Left ventricle myocardium inferior (tissue), 1 donor: ENCODE results near the gene ALMS1. TPM values are rescaled to one million over a fixed set of nuclear protein-coding genes. Genes with fewer than 3 reads are reported as not detected.
"Not testable (repeated sequence)": the region's sequence is repeated elsewhere in the genome, so short reads cannot be mapped to it uniquely, and the experiment has no call there.

Source experiments
- DNase-seq: peaks from one replicate; pipeline ENCODE4 v3.0.0-alpha.2; 2020
- H3K27ac ChIP-seq: fragments of 200-600 bp; replicated peaks from 2 replicates; pipeline ENCODE4 v1.8.0; 2021
- H3K27me3 ChIP-seq: fragments of 200-600 bp; 2 replicates; pipeline ENCODE4 v1.8.0; 2021; ENCODE audit warnings: low read depth
- H3K36me3 ChIP-seq: fragments of 200-600 bp; 2 replicates; pipeline ENCODE4 v1.8.0; 2021
- H3K4me1 ChIP-seq: fragments of 200-600 bp; 2 replicates; pipeline ENCODE4 v1.8.0; 2021
- H3K4me3 ChIP-seq: fragments of 200-600 bp; 2 replicates; pipeline ENCODE4 v1.8.0; 2021; ENCODE audit warnings: mild to moderate bottlenecking, moderate library complexity
- H3K9me3 ChIP-seq: fragments of 200-600 bp; replicated peaks from 2 replicates; pipeline ENCODE4 v1.8.0; 2021
- CTCF ChIP-seq: fragments of 200-600 bp; IDR thresholded peaks from 2 replicates; pipeline ENCODE4 v1.8.0; 2021; ENCODE audit warnings: antibody characterized with exemption, mild to moderate bottlenecking, borderline replicate concordance
- intact Hi-C: fragments of 100-400 bp; cut with micrococcal nuclease; formaldehyde crosslinking; loops from one replicate; pipeline ENCODE4 v1.11.0; 2022
- total RNA-seq: library from RNA; stranded (reverse); fragmentation: NEBNext Ultra II Directional; extraction: Animal tissue kit (Norgen Biotek cat#: 25700); gene quantifications from one replicate; pipeline ENCODE4 v1.2.1, GENCODE V29; 2021
- donor health status: DM: no; HTN: yes; CAD: no; lungs with severe emphysema.

The ALMS1 gene
- total RNA-seq, 1 donor from 2014 or later: 7.7 TPM

DNA sequence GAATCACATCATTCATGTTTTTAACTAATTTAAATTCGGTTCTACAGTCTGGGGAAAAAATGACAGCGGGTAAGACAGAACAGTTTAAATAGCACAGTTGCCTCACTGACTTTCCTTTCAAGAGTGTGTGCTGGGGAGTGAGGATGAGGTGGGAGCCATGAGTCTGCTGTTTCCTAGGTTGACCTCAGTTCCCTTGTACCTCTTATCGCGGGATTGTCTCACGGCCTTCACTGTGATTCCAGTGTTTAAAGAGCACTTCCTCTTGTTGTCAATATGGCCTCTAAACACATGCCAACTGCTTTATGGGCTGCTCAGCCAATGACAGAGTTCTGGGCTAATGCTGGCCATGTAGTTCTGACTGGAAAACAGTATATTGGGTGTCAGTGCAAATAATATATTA lies 41.6 kb upstream of the ALMS1 start:
- H3K27me3 ChIP-seq: peaks cover 18% of the 10 kb centered on the region
- H3K4me3 ChIP-seq: no peak overlapping the region
- intact Hi-C loops: no loop called here
- H3K36me3 ChIP-seq: no peaks in the 10 kb centered on the region
- H3K4me1 ChIP-seq: no peaks in the 10 kb centered on the region
- H3K9me3 ChIP-seq: no peaks in the 10 kb centered on the region
- no peak for DNase-seq
- no peak overlapping the region for H3K27ac ChIP-seq
- TF ChIP-seq CTCF: no peak

DNA sequence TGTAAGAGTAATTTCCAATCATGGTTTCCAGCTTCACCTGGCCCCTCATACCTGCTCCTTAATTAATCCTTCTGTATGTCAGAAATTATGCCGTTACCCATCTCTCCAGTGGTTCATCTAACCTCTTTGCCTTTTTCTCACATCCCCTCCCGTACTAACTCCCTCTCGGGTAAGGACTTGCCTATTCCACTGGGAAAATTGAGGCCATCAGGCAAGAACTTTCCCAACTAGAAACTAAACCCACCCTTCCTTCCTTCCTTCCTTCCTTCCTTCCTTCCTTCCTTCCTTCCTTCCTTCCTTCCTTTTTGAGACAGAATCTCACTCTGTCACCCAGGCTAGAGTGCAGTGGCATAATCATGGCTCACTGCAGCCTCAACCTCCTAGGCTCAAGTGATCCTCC lies 40.9 kb upstream of the ALMS1 start:
- intact Hi-C loops: not testable (repeated sequence)

DNA sequence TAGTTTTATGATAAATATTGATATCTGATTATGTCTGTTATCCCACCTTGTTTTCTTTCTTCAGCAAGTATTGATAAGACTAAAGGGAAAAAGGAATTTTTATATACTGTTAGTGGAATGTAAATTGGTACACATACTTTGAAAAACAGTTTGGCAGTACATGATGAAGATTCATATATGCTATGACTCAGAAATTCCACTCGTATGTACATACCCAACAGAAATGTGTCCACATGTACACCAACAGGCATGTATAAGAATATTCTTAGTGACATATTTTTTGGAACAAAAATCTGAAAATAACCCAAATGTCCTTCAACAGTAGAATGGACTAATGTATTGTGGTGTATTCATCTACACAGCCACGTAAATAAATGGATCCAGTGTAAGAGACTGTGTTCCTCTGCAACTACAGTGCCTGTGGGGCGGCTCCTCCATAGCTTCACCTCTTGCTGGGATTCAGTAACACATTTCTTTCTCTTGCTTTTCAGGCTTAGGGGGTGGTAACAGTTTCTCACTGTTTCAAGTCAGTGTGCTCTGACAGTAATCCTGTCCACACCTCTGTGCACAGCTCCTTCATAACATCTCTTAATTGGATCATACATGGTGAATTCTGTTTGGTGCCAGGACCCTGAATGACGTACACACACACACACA lies 35.5 kb upstream of the ALMS1 start:
- intact Hi-C loops: no loop called here
- Histone ChIP-seq H3K4me1 (no peaks in the 10 kb centered on the region), H3K4me3 (no peak overlapping the region), H3K36me3 (no peaks in the 10 kb centered on the region), H3K27ac (no peak overlapping the region), H3K9me3 (no peaks in the 10 kb centered on the region), H3K27me3 (peaks cover 52% of the 10 kb centered on the region)
- TF ChIP-seq CTCF: no peak
- no peak for DNase-seq

More for the DNA sequence above, 40.9 kb upstream of the ALMS1 start:
- not testable (repeated sequence) for H3K36me3 ChIP-seq, H3K9me3 ChIP-seq, H3K27ac ChIP-seq, H3K4me3 ChIP-seq, H3K4me1 ChIP-seq, DNase-seq
- H3K27me3 ChIP-seq: peaks cover 24% of the 10 kb centered on the region

GRCh38 chr2:73356097-73356496 lies 29.5 kb upstream of the ALMS1 start:
- Histone ChIP-seq H3K9me3 (peaks cover 5% of the 10 kb centered on the region), H3K27me3 (peaks cover 28% of the 10 kb centered on the region), H3K4me1 (no peaks in the 10 kb centered on the region), H3K27ac (no peak overlapping the region), H3K36me3 (no peaks in the 10 kb centered on the region), H3K4me3 (no peak overlapping the region)
- intact Hi-C loops: no loop called here
- TF ChIP-seq CTCF: no peak
- DNase-seq: no peak

- TF ChIP-seq CTCF: peak; percentile 36
- DNase-seq: no peak
- Histone ChIP-seq H3K4me3 (no peak overlapping the region), H3K9me3 (peaks cover 5% of the 10 kb centered on the region), H3K27ac (no peak overlapping the region), H3K36me3 (no peaks in the 10 kb centered on the region), H3K4me1 (no peaks in the 10 kb centered on the region), H3K27me3 (peaks cover 15% of the 10 kb centered on the region)
- intact Hi-C loops: no loop called here
These were observed 25.5 kb upstream of the ALMS1 start for GRCh38 chr2:73359915-73360697.

DNA sequence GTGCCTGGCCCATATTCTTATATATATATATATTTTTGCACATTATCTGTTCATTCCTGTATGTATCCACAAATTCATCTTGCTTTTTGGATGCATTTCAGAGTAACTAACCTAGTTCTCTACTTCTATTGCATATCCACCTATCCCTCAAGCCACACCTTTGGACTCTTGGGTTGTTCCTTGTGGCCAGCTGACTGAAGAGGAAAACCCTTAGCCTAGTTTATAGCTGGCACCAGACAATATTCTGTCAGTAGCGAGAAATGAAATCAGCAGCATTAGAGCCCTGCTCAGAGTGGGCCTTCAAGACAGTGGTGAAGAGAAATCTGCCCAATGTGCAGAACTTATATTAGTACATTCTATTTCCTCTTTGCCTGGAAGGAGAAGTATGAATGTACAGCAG lies 19.6 kb upstream of the ALMS1 start:
- intact Hi-C loops: no loop called here
- Histone ChIP-seq H3K4me3 (no peak overlapping the region), H3K27me3 (peaks cover 19% of the 10 kb centered on the region), H3K4me1 (no peaks in the 10 kb centered on the region), H3K9me3 (peaks cover 6% of the 10 kb centered on the region), H3K36me3 (no peaks in the 10 kb centered on the region), H3K27ac (no peak overlapping the region)
- TF ChIP-seq CTCF: no peak
- DNase-seq: no peak
